Posterior cingulate gyrus (tissue), 11 donors: ENCODE measurements around the gene NUDT22.

ENCODE experiments used
- DNase-seq, 10 donors: peaks; one replicate each; pipeline versions ENCODE4 v3.0.0 to v3.0.0-alpha.2; 2020 to 2021; ENCODE audit warnings: mixed read lengths in 3 of 10
- intact Hi-C: fragments of 100-400 bp; cut with DNase I; formaldehyde crosslinking; loops from one replicate; pipeline ENCODE4 v1.15.1; 2023

Gene NUDT22

DNA sequence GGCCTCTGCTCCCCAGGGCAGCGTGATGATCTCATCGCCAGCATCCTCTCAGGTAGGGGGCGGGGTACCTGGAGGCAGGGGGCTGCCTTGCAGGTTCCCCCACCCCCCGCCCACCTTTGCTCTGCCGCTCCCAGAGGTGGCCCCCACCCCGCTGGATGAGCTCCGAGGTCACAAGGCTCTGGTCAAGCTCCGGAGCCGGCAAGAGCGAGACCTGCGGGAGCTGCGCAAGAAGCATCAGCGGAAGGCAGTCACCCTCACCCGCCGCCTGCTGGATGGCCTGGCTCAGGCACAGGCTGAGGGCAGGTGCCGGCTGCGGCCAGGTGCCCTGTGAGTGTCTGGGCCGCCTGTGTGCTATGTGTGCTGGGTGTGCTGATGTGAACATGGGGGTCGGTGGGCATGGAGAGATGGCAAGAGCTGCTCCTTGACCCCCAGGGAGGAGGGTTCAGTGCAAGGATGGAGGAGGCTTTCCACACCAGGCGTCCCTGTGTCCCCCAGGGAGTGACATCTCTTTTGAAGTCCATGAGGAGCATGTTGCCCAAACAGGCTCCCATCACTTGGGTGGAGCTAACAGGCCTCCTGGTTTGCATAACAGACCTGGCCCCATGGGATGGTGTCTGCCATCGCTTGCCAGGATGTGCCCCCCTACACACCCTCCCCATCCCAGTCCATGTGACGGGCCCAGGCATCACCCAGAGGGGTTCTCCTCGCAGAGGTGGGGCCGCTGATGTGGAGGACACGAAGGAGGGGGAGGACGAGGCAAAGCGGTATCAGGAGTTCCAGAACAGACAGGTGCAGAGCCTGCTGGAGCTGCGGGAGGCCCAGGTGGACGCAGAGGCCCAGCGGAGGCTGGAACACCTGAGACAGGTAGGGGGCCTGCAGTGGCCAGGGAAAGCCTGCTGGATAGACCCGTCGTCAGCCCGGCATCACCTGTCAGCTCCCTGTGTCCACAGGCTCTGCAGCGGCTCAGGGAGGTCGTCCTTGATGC lies 39.4 kb downstream of the NUDT22 start:
- intact Hi-C loops: no loop called here
- no peak for DNase-seq

DNA sequence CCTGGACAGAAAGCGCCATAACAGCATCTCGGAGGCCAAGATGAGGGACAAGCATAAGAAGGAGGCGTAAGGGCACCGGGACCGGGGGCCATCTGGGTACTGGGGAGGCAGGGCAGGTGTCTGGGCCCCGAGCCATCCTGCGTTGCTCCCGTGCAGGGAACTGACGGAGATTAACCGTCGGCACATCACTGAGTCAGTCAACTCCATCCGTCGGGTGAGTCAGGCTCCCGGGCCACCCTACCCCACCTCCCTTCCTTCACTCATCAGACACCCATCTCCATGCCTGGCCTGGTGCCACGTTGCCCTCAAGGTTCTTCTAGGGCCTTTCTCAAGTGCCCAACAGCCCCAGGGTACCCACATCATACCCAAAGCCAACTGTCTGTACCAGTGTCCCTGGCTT lies 40.3 kb downstream of the NUDT22 start:
- no peak for DNase-seq

DNA sequence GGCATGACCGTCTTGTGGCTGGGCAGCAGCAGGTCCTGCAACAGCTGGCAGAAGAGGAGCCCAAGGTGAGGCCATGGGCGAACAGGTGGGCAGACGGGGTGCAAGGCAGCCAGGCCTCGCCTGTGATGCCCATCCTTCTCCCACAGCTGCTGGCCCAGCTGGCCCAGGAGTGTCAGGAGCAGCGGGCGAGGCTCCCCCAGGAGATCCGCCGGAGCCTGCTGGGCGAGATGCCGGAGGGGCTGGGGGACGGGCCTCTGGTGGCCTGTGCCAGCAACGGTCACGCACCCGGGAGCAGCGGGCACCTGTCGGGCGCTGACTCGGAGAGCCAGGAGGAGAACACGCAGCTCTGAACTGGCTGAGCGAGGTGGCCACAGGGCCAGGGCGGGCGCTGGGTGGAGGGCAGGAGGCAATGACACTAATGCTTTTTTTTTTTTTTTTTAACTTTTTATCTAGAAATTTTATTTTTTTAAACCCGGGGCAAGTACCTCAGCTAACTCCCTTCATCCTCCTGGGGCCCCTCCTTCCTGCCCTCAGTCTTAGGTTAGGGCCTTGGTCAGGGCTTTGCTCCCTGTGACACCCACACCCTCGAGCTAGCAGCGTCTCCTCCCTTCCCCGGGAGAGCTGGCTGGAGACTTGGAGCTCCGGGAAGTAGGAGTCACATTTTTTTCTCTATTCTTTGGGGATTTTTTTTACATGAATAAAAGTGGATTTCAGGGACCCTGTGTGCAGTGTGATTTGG lies 41.3 kb downstream of the NUDT22 start:
- no peak for DNase-seq
- intact Hi-C loops: no loop called here

More for the DNA sequence above, 40.3 kb downstream of the NUDT22 start:
- intact Hi-C loops: no loop called here

DNA sequence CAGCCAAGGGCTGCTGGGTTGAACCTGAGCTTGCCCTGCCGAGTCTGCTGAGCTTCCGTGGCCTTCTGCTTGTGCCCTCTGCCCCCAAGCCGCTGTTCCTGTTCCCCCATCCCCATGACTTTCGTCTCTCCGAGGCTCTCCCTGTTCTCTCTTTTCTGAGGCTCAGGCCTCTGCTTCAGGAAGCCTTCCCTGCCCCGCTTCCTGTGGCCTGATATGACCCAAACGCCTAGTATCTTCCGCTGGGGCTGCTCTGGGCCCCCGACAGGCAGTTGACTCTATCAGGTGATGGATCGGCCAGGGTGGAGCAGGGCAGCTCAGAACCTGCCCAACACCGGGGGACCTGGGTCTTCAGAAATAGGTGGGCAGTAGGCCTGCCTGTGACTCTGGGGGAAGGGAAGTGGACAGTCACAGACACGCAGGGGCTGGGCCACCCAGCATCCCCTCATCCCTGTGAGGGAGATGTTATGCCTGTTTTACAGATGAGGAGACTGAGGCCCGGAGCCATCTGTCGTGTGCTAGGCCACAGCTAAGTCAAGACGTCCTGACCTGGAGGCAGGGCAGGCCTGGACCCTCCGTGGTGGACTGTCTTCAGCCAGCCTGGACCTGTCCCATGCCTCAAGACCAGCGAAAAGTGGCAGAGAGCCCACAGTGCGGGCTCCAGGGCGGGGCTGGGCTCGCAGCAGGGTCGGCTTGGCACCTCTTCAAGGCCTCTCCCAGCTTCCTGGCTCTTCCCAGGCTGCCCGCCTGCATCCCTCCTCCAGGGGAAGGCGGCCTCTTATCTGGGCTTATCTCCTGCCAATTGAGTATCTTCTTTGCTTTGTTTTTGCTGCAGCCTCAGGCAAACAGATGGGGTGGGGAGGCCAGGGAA lies 42.2 kb downstream of the NUDT22 start:
- intact Hi-C loops: no loop called here
- DNase-seq: peak in 1 of 10 donors; percentile 71

DNA sequence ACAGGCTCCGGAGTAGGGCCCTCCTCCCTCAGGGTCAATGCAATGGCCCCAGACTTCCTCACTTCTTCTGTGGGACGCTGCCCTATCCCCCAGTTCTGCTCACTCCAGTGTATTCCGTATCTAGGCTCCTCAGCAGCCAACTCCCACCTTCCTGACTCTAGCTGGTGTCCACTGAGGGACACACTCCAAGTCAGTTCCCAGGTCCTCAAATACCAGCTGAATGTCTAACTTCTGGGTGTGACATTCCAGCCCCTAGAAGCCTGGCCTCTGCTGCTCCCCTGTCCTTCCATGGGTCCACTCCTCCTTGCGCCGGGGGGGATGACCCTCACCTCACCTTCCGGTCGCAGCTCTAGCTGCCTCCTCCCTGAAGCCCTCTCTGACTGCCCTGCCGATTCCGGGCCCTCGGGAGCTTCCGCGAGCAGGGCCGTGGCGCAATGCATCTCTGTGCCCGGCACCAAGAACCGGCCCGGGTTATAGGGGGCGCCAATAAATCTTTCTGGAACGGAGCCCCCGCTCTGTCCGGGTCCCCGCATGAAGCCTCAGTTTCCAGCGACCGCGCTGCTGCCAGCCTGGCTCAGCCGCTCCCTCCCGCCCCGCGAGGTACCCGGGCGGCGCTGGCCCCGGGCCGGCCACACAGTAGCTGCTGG lies 42.9 kb downstream of the NUDT22 start:
- peak in 2 of 10 donors; percentile 47 to 93 for DNase-seq
- intact Hi-C loops: no loop called here

DNA sequence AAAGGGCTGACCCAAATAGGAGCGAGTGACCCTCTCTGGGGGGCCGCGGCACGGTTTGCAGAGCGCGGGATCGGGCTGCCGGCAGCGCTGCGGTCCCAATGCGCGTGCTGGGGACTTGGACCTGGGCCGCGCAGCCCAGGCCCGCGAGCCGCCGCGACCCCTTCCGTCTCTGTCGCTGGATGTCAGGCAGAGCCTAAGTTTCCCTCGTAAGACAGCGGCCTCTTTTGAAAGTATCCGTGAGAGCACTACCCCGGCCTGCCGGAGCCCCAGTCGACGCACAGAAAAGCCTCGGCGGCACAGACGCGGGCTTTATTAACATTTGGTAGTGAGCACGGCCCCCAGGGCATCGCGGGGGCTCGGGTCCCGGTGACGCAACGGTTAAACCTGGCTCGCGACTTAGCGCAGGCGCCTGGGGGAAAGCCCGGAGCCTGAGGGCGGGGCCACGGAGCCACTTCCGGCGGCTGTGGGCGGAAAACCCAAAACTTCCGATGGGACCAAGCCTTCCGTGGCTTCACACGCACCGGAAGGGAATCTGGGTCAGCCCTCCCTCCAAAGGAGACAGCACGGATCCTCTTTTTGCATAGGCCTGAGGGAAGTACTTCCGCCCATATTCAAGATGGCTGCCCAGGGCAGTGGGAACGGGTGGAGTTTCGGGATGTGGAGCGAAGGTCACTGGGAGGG lies 43.6 kb downstream of the NUDT22 start:
- intact Hi-C loops: loop anchor here (1.0 to 2.0 kb wide), 2 partner anchors 16 to 31 kb away; partner anchors contain the start of genes CATSPERZ and GPR137
- DNase-seq: peak; percentile 97 to 100 (median 99)

DNA sequence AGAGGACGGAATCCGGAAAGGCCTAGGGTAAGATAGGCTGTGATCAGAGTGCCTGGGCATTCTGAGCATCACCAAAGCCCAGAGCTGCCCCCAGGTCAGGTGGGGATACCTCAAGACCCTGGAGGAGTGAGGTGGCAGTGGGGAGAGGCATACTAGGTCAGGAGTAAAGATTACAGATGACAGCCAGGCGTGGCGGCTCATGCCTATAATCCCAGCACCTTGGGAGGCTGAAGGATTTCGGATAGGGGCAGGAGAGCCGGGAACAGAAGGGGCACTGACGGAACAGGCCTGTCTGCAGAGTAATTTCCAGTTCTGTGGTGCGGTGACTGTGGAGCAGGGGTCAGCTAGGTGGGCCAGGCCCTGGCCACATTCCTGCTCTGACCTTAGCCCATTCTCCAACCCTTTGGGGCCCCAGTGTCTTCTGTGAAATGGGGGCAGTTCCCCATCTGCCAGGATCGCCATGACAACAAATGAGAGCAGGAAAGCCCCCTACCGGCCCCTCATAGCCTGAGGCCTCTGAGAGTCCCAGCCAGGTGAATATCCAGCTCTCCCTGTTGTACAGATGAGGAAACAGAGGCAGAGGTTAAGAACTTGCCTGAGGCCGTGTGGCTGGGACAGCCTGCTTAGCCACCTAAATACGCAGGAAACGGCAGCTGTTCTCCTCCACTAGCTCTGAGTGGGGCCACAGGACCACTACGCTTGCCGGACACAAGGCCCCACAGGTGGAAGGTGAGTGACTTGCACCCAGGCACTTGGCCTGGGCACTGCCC lies 49.1 kb downstream of the NUDT22 start:
- intact Hi-C loops: no loop called here
- DNase-seq: no peak

DNA sequence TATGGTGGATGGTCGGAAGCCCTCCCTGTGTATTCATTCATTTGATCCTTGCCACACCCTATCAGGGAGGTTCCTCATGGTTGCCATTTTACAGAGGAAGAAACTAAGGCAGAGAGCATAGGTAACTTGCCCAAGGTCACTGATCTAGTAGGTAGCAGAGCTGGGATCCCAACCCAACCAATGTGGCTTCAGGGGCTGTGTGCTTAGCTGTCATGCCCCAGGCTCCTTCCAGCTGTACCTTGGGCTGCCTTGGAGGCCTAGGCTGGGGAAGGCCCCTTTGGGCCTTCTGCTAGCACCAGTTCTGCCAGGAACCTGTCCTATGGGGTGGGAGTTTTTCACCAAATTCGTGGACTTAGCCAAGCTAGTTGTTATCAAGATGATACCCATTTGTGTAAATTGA lies 49.8 kb downstream of the NUDT22 start:
- intact Hi-C loops: no loop called here
- DNase-seq: no peak

- intact Hi-C loops: no loop called here
Measured at GRCh38 chr11:64276653-64277431, 50.8 kb downstream of the NUDT22 start.

DNA sequence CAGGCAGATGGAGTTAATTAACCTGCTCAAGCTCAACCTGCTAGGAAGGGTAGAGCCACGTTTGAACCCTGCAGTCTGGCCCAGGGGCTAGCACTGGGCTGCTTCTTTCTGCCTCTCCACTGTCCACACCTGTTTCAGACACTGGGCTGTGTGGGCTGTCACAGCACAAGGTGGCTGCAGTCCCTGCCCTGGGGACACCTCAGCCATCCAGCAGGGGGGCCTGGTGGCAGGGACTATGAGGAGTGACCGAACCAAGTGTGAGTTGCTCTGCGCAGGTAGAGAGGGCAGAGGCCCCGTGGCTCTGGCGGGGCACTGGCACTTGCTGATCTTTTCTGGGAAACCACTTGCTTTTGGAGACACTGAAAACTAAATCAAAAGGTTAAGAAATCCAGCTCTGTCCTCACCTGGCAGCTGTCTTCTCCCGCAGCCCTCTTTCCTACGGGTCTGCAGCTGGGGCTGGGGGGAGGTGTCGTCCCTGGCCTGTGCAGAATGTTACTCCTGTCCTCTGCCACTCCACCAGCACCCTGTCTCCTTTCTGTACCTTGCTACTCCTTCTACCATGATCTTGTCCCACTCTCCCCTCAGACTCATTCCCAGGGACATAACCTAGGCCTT lies 52.6 kb downstream of the NUDT22 start:
- no peak for DNase-seq

More at GRCh38 chr11:64276653-64277431, 50.8 kb downstream of the NUDT22 start:
- DNase-seq: peak in 1 of 10 donors; percentile 91

More for the DNA sequence above, 52.6 kb downstream of the NUDT22 start:
- intact Hi-C loops: no loop called here
